Measurements from ENCODE around the gene RNF113A. TPM values are rescaled to one million over a fixed set of nuclear protein-coding genes. Genes with fewer than 3 reads are reported as not detected.

The RNF113A gene
- total RNA-seq, result 10 to 100 TPM in 3 of 4 donors, 1 to 10 TPM in 1; 9.1 to 14.9 (median 12.7) TPM

GRCh38 chrX:119871599-119872395, at the start of gene RNF113A, which contains the start of gene NDUFA1:
RNF113A (minus strand) TSS chrX:119871733; CDS start chrX:119871613, 120 bp downstream.
NDUFA1 (plus strand) TSS chrX:119871832; CDS start chrX:119871912, 80 bp downstream.
- intact Hi-C loops (cut with DNase I), result no loop called here
- Histone ChIP-seq H3K4me1 (peaks cover 3 to 33% (median 19%) of the 10 kb centered on the region in 4 donors), H3K9me3 (peaks cover 0 to 9% (median 0%) of the 10 kb centered on the region in 4 donors), H3K27ac (replicated peaks in 1 of 4) (peak within 1 kb of the TSS; percentile 89 to 92 (median 90)), H3K4me3 (peak within 1 kb of the TSS; percentile 61 to 67 (median 64)), H3K27me3 (no peaks in the 10 kb centered on the region), H3K36me3 (peaks cover 1 to 18% (median 10%) of the 10 kb centered on the region in 4 donors)
- TF ChIP-seq POLR2A (IDR thresholded peaks at IDR 0.05; ENCODE audit: low read depth) (no peak), POLR2AphosphoS5 (IDR thresholded peaks at IDR 0.05) (peak; percentile 87 to 90)
- 37% methylated on average over 61 of the region's 62 CpGs for WGBS
- DNase-seq (ENCODE audit: extremely low spot score), result peak; percentile 94

GRCh38 chrX:119919835-119920585, 48.5 kb upstream of the RNF113A start:
- Histone ChIP-seq H3K4me1 (no peaks in the 10 kb centered on the region), H3K27ac (replicated peaks in 1 of 4) (no peak overlapping the region), H3K27me3 (no peaks in the 10 kb centered on the region), H3K36me3 (peaks cover 0 to 22% (median 9%) of the 10 kb centered on the region in 4 donors), H3K9me3 (no peaks in the 10 kb centered on the region), H3K4me3 (no peak overlapping the region)
- no peak for TF ChIP-seq POLR2AphosphoS5 (IDR thresholded peaks at IDR 0.05)
- TF ChIP-seq POLR2A (IDR thresholded peaks at IDR 0.05; ENCODE audit: low read depth), result no peak
- TF ChIP-seq EP300 (IDR thresholded peaks at IDR 0.05), result no peak
- intact Hi-C loops (cut with DNase I), result no loop called here
- 82% methylated on average over 5 of the region's 5 CpGs for WGBS
- no peak for DNase-seq (ENCODE audit: extremely low spot score)

DNA sequence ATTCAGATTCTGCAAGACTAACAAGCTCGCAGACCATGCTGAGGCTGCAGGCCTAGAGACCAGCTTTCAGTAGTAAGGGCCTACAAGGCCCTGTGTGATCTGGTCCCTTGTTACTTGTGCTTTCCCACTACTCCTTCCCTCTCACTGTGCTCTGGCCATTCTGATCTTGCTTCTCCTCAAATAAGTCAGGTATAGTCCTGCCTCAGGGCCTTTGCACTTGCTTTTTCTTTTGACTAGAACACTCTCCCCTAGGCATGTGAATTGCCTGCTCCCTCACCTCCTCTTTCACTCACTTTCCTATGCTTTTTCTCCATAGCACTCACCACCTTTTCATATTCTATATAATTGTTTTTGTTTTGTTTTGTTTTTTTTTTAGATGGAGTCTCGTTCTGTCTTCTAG, 46.3 kb upstream of the RNF113A start:
- DNase-seq (ENCODE audit: extremely low spot score), result no peak
- 85% methylated on average over 2 of the region's 2 CpGs for WGBS
- Histone ChIP-seq H3K36me3 (peaks cover 0 to 3% (median 0%) of the 10 kb centered on the region in 4 donors), H3K4me3 (no peak overlapping the region), H3K4me1 (no peaks in the 10 kb centered on the region), H3K9me3 (no peaks in the 10 kb centered on the region), H3K27ac (replicated peaks in 1 of 4) (no peak overlapping the region), H3K27me3 (no peaks in the 10 kb centered on the region)
- TF ChIP-seq CTCF (IDR thresholded peaks at IDR 0.05), result no peak
- no peak for TF ChIP-seq POLR2A (IDR thresholded peaks at IDR 0.05; ENCODE audit: low read depth)
- no peak for TF ChIP-seq EP300 (IDR thresholded peaks at IDR 0.05)
- TF ChIP-seq POLR2AphosphoS5 (IDR thresholded peaks at IDR 0.05), result no peak
- intact Hi-C loops (cut with DNase I), result no loop called here

DNA sequence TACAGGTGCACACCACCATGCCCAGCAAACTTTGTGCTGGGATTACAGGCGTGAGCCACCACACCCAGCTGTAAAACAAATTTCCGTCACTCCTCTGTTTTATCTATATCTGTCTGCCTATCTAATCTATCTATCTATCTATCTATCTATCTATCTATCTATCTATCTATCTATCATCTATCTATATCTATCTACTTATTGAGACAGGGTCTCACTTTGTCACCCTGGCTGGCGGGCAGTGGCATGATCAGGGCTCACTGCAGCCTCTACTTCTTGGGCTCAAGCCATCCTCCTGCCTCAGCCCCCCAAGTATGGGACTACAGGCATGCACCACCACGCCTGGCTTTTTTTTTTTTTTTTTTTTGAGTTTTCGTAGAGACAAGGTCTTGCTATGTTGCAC, 44.8 kb upstream of the RNF113A start:
- TF ChIP-seq POLR2A (IDR thresholded peaks at IDR 0.05; ENCODE audit: low read depth) (no peak), CTCF (IDR thresholded peaks at IDR 0.05) (no peak), EP300 (IDR thresholded peaks at IDR 0.05) (no peak), POLR2AphosphoS5 (IDR thresholded peaks at IDR 0.05) (no peak)
- H3K27me3 ChIP-seq, result no peaks in the 10 kb centered on the region
- no peaks in the 10 kb centered on the region for H3K36me3 ChIP-seq
- DNase-seq (ENCODE audit: extremely low spot score), result no peak
- no peaks in the 10 kb centered on the region for H3K4me1 ChIP-seq
- no peak overlapping the region for H3K4me3 ChIP-seq
- H3K27ac ChIP-seq (replicated peaks in 1 of 4), result no peak overlapping the region
- H3K9me3 ChIP-seq, result no peaks in the 10 kb centered on the region
- intact Hi-C loops (cut with DNase I), result no loop called here
- 80% methylated on average over 5 of the region's 5 CpGs for WGBS

DNA sequence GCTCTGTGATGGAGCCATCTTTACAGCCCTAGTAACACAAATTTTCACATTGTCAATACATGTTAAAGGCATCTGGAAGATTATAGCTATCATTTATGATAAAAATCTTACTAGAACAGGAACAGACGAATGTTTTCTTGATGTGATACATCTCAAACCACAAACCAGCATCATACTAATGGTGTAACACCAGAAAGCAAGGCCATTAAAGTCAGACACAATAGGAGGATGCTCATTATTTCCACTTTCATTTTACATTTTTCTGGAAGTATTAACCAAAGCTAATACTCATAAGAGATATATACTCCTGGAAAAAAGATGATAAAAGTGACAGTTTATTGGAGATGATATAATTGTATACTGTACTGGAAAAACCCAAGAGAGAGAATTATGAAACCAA, 29.4 kb upstream of the RNF113A start:
- H3K4me3 ChIP-seq, result no peak overlapping the region
- 49% methylated on average over 1 of the region's 1 CpG for WGBS
- H3K36me3 ChIP-seq, result no peaks in the 10 kb centered on the region
- no peaks in the 10 kb centered on the region for H3K9me3 ChIP-seq
- no peak for DNase-seq (ENCODE audit: extremely low spot score)
- H3K27me3 ChIP-seq, result no peaks in the 10 kb centered on the region
- intact Hi-C loops (cut with DNase I), result no loop called here
- no peak overlapping the region for H3K27ac ChIP-seq (replicated peaks in 1 of 4)
- TF ChIP-seq EP300 (IDR thresholded peaks at IDR 0.05) (no peak), POLR2A (IDR thresholded peaks at IDR 0.05; ENCODE audit: low read depth) (no peak)
- no peaks in the 10 kb centered on the region for H3K4me1 ChIP-seq

GRCh38 chrX:119899125-119899524, 27.6 kb upstream of the RNF113A start:
- no peak for TF ChIP-seq EP300 (IDR thresholded peaks at IDR 0.05)
- TF ChIP-seq CTCF (IDR thresholded peaks at IDR 0.05), result no peak
- TF ChIP-seq POLR2A (IDR thresholded peaks at IDR 0.05; ENCODE audit: low read depth), result no peak
- no peak for TF ChIP-seq POLR2AphosphoS5 (IDR thresholded peaks at IDR 0.05)
- Histone ChIP-seq H3K4me1 (no peaks in the 10 kb centered on the region), H3K27ac (replicated peaks in 1 of 4) (no peak overlapping the region), H3K27me3 (no peaks in the 10 kb centered on the region), H3K4me3 (no peak overlapping the region), H3K9me3 (no peaks in the 10 kb centered on the region), H3K36me3 (no peaks in the 10 kb centered on the region)
- DNase-seq (ENCODE audit: extremely low spot score), result no peak
- intact Hi-C loops (cut with DNase I), result no loop called here
- 21% methylated on average over 2 of the region's 2 CpGs for WGBS
